GM18519 (cell line): ENCODE measurements around the gene ZNF324B.
"Not testable (repeated sequence)": the region's sequence is repeated elsewhere in the genome, so short reads cannot be mapped to it uniquely, and the experiment has no call there.

ENCODE experiments used
- ATAC-seq: cut with Tn5 transposase; IDR thresholded peaks from one replicate; pipeline ENCODE4 v1.9.1; 2021; ENCODE audit warnings: mild to moderate bottlenecking, moderate library complexity; ENCODE audit not compliant: unreplicated experiment, low FRiP score

The ZNF324B gene

GRCh38 chr19:58451358-58452101 lies at the start of gene ZNF324B:
Gene ZNF324B (plus strand): TSS chr19:58451622. CDS start chr19:58453702, 2,080 bp downstream.
- ATAC-seq: peak; percentile 82

DNA sequence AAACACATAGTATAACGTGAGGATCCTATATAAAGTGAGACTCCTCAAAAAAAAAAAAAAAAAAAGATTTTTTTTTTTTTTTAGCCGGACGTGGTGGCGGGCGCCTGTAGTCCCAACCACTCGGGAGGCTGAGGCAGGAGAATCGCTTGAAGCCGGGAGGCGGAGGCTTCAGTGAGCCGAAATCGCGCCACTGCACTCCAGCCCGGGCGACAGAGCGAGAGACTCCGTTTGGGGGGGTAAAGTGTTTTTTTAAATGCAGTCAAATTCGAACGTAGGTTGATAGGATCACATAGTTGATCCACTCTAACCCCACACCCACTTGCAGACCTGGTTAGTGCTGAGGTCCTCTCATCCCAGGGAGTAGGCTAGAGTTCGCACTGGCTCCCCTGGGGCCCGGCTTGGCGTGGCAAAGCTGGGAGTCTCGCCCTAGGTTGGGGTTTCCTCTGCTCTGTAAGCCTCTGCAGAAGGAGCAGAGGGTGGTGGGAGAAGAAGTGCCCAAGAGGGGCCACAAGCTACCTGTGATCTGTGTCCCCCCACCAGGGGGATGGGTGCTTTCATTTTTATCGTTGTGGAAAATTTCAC lies 49.5 kb upstream of the ZNF324B start:
- no peak for ATAC-seq

GRCh38 chr19:58403920-58404478 lies 47.4 kb upstream of the ZNF324B start:
- ATAC-seq: not testable (repeated sequence)

GRCh38 chr19:58406818-58407657 lies 44.4 kb upstream of the ZNF324B start:
- no peak for ATAC-seq

DNA sequence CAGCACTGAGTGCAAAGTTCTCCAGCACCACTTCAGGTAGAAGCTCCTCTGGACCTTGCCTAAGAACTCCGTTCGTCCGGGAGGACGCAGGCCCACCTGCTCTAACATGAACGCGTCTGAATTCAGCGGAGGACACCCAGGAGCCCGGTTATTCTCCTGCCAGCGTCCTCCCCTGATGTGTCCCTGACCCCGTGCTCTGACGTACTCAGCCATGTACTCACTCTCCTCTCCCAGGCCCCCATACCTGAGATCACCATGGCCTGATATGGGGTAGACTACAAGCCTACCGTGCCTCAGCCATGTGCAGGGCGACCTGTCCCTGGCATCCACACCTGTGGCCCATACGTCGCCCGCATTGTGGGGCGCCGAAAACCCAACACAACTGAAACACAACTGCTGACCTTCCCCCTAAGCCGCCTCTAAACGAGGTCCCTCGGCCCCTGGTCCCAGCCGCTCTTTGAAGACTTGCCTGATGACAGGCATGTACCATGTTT lies 43.7 kb upstream of the ZNF324B start:
- no peak for ATAC-seq

DNA sequence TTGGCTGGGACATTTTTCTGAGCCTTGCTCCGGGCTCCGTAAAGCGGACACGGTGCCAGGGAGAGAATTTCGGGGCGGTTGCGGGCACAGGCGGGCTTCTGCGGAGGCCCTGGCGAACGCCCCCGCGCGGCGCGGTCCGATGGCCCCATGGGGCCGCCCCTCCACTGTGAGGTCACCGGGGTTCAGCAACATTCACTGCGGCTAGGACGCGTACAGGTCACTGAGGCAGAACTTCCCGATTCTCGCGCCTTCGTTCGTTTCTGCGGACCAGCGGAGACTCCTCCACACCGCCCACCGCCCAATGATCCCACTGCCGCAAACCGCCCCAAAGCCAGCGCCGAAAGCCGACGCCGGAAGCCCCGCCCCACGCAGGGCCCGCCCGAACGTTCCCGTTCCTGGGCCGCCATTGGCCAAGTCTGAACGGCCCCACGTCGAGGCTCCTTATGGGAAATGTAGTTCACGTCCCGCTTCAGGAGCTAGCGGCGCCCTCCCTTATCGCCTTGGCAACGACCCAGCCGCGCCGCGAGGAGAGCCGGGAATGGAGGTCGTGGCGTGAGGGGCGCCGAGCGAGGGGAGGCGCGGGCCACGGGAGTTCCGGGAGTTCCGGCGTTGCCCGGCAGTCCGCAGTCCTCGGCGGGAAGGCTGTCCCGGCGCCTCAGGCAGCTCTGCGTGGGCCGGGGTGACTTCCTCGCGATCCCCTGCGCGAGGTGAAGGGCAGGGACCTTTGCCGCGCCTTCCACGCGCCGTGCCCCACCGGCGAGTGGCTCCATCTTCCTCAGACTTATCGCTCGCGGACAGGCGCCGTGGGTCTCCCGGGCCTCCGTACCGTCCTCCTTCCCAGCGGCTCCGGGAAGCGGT lies 43.0 kb upstream of the ZNF324B start, which contains the start of gene ZNF584:
Gene ZNF584 (plus strand): TSS at position 498 of the 858 bp plus-strand sequence. CDS start 499 bp downstream, outside the sequence.
- ATAC-seq: peak; percentile 75

DNA sequence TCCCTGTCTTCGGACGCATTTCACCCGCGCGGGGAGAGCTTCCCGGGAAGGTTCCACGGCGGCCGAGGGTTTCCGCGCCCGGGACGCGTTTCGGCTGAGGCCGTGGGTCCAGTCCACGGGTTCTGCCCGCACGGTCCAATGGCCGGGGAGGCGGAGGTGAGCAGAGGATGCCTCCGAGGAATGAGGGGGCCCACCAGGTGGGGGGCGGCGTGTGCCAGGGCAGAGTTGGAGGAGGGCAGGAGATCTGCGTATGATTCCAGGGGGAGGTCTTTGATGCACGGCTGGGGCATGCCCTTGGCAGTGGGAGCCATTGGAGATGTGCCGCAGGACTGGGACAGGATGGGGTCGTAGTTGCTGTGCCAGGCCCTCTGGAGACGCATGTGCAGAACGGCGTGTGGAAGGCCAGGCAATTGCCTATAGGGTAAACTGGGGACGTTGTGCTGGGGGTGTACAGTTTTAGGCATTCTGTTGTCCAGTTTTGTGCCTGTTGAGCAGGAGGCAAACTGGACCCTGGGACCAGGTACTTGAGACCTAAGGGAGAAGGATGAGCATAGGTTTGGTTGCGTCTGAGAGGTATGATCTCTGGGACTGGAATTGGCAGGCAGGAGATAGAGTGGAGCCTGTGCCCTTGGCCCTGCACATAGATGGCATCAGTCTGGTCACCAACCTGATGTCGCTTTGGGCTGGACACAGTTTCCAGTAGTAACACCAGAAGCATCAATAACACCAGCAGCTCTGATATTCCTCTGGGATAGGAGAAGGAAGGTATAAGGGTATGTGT lies 42.2 kb upstream of the ZNF324B start:
- no peak for ATAC-seq

GRCh38 chr19:58416604-58417003 lies 34.8 kb upstream of the ZNF324B start:
- no peak for ATAC-seq

- ATAC-seq: no peak
These were observed 34.4 kb upstream of the ZNF324B start for GRCh38 chr19:58417071-58417470.

GRCh38 chr19:58428617-58429016 lies 22.8 kb upstream of the ZNF324B start:
- ATAC-seq: no peak

DNA sequence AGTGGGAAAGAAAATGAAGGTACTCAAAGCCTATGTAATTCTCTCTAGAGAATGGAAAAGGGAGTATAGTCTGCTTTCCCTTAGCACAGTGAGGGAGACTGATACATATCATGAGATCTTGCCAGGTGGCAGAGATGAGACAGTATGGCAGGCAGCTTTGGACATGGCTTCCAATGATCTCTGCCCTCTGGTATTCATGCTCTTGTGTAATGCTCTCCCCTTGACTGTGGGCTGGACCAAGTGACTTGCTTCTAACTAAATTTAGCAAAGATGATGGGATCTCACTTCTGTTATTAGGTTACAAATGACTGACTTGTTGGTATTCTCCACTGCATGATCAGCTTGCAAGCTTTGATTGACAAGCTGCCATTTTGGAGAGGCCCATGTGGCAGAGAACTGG lies 21.7 kb upstream of the ZNF324B start:
- ATAC-seq: no peak

DNA sequence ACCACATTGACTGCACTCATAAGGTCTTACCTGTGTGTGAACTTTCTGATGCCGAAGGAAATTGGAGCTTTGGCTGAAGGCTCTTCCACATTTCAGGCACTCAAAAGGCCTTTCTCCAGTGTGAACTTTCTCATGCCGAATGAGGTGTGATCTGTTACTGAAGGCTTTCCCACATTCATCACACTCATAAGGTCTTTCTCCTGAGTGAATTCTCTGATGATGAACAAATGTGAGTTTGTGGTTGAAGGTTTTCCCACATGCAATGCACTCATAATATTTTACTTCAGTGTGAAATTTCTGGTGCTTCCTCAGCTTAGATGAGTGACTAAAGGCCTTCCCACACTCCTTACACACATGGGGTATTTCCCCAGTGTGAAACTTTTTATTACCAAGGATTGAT lies 17.2 kb upstream of the ZNF324B start:
- ATAC-seq: no peak

DNA sequence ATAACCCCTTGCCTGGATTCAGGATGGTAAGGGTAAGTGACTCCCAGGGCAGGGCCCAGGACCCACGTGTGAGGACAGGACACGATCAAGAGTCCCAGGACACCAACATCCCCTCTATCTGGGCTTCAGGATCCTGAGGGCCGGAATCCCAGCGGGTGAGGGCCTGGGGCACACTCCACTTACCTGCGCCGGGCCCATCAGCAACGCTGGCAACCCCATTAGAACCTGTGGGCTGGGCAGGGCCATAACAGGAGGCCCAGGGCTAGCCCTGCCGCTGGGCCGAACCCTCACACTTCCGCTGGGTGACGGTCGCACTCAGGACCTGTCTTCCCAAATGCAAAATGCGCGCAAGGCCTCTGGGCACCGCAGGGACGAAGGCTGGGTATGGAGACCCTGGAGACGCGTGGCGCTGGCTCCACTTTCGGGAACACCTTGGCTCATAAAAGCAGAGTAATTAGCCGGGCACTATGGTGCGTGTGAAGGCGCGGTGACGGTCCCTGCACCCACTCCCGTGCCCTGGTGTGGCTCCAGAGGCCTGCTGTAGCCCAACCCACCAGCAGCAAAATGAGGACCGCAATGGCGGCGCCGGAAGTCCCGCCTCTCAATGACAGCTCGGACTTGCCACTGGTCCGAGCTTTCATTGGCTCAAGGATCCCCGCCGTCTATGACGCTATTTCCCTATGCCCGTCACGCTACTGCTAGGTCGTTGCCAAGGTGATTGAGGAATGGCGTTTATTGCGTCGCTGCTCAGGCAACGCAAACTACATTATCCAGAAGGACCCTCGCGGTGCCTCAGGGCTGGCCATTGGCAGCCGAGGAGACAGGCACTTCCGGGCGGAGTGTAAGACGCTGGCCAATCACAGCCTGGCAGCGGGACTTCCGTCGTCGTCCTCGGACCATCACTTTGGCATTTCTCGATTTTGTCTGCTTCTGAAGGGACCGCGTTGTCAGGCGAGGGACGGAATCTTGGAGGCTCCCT lies 11.6 kb upstream of the ZNF324B start, which contains the start of gene ZNF132:
Gene ZNF132 (minus strand): TSS at position 578 of the 979 bp plus-strand sequence. CDS start 332 bp downstream, at position 246.
- ATAC-seq: peak; percentile 89

DNA sequence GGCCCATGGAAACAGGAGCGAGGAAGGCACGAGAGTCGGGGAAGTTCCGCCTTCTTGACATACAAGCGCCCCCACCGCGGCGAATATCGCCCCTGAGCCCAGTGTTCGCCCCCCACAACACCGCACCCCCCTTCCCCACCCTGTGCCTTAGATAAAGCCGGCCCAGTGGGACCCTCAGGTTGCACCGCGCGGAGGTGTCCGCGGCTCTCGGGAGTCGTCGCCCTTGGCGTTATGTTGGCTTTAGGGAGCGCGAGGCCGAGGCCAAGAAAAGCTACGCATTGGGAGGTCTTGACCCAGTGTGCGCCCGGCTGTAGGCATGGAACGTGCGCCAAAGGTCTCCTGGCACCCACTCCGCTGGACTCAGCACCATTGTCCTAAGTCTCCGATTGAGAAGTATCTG lies 10.9 kb upstream of the ZNF324B start:
- ATAC-seq: no peak

DNA sequence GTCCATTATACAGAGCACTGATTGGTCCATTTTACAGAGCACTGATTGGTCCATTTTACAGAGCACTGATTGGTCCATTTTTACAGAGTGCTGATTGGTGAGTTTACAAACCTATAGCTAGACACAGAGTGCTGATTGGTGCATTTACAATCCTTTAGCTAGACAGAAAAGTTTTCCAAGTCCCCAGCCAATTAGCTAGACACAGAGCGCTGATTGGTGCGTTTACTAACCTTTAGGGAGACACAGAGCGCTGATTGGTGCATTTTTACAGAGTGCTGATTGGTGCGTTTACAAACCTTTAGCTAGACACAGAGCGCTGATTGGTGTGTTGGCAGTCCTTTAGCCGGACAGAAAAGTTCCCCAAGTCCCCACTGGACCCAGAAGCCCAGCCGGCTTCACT lies 8.4 kb upstream of the ZNF324B start:
- ATAC-seq: not testable (repeated sequence)

DNA sequence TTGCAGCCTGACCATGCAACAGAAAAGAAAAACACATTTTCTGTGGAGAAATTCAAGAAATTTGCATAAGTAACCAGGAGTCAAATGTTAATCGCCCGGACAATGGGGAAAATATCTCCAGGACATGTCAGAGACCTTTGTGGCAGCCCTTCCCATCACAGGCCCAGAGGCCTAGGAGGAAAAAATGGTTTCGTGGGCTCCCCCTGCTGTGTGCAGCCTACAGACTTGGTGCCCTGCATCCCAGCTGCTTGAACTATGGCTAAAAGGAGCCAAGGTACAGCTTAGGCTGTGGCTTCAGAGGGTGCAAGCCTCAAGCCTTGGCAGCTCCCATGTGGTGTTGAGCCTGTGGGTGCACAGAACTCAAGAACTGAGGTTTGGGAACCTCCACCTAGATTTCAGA lies 2.6 kb upstream of the ZNF324B start:
- not testable (repeated sequence) for ATAC-seq

- ATAC-seq: not testable (repeated sequence)
These were observed 1.4 kb upstream of the ZNF324B start for GRCh38 chr19:58449980-58450379.
